ENCODE results near the gene PKIB. TPM values are rescaled to one million over a fixed set of nuclear protein-coding genes. Genes with fewer than 3 reads are reported as not detected.

Gene PKIB
- total RNA-seq, 1 donor from 2014 or later: not detected

GRCh38 chr6:122676688-122677087 lies 66.5 kb downstream of the PKIB start:
- intact Hi-C loops (cut with DNase I): no loop called here
- TF ChIP-seq CTCF (IDR thresholded peaks at IDR 0.05): no peak
- Histone ChIP-seq H3K4me3 (no peak overlapping the region), H3K9me3 (no peaks in the 10 kb centered on the region), H3K4me1 (no peaks in the 10 kb centered on the region), H3K27ac (no peak overlapping the region), H3K36me3 (no peaks in the 10 kb centered on the region), H3K27me3 (no peaks in the 10 kb centered on the region)
- DNase-seq (ENCODE audit: low spot score in 2 of 2): no peak

GRCh38 chr6:122677406-122677805 lies 67.2 kb downstream of the PKIB start:
- no peak overlapping the region for H3K27ac ChIP-seq

GRCh38 chr6:122678841-122679240 lies 68.6 kb downstream of the PKIB start:
- DNase-seq (ENCODE audit: low spot score in 2 of 2): no peak
- no peaks in the 10 kb centered on the region for H3K36me3 ChIP-seq
- no peaks in the 10 kb centered on the region for H3K27me3 ChIP-seq
- no peaks in the 10 kb centered on the region for H3K4me1 ChIP-seq
- no peak overlapping the region for H3K4me3 ChIP-seq
- no peaks in the 10 kb centered on the region for H3K9me3 ChIP-seq
- no peak for TF ChIP-seq CTCF (IDR thresholded peaks at IDR 0.05)
- intact Hi-C loops (cut with DNase I): no loop called here
- no peak overlapping the region for H3K27ac ChIP-seq

More at GRCh38 chr6:122677406-122677805, 67.2 kb downstream of the PKIB start:
- no peaks in the 10 kb centered on the region for H3K4me1 ChIP-seq
- no peaks in the 10 kb centered on the region for H3K36me3 ChIP-seq
- intact Hi-C loops (cut with DNase I): no loop called here
- H3K4me3 ChIP-seq: no peak overlapping the region
- H3K27me3 ChIP-seq: no peaks in the 10 kb centered on the region
- no peak for DNase-seq (ENCODE audit: low spot score in 2 of 2)
- H3K9me3 ChIP-seq: no peaks in the 10 kb centered on the region
- TF ChIP-seq CTCF (IDR thresholded peaks at IDR 0.05): no peak

- Histone ChIP-seq H3K27ac (no peak overlapping the region), H3K4me3 (no peak overlapping the region), H3K36me3 (no peaks in the 10 kb centered on the region), H3K4me1 (no peaks in the 10 kb centered on the region), H3K9me3 (no peaks in the 10 kb centered on the region), H3K27me3 (no peaks in the 10 kb centered on the region)
- TF ChIP-seq CTCF (IDR thresholded peaks at IDR 0.05): no peak
- no peak for DNase-seq (ENCODE audit: low spot score in 2 of 2)
- intact Hi-C loops (cut with DNase I): no loop called here
These were observed 71.5 kb downstream of the PKIB start for GRCh38 chr6:122681705-122682104.

GRCh38 chr6:122683989-122684651 lies 73.9 kb downstream of the PKIB start:
- H3K9me3 ChIP-seq: no peaks in the 10 kb centered on the region
- H3K27me3 ChIP-seq: no peaks in the 10 kb centered on the region
- no peak for TF ChIP-seq CTCF (IDR thresholded peaks at IDR 0.05)
- DNase-seq (ENCODE audit: low spot score in 2 of 2): no peak
- H3K4me1 ChIP-seq: no peaks in the 10 kb centered on the region
- no peak overlapping the region for H3K4me3 ChIP-seq
- no peaks in the 10 kb centered on the region for H3K36me3 ChIP-seq
- intact Hi-C loops (cut with DNase I): no loop called here
- no peak overlapping the region for H3K27ac ChIP-seq

- H3K36me3 ChIP-seq: no peaks in the 10 kb centered on the region
- no peak overlapping the region for H3K4me3 ChIP-seq
- H3K9me3 ChIP-seq: no peaks in the 10 kb centered on the region
- DNase-seq (ENCODE audit: low spot score in 2 of 2): no peak
- no peak for TF ChIP-seq CTCF (IDR thresholded peaks at IDR 0.05)
- no peaks in the 10 kb centered on the region for H3K4me1 ChIP-seq
- H3K27ac ChIP-seq: no peak overlapping the region
- no peaks in the 10 kb centered on the region for H3K27me3 ChIP-seq
- intact Hi-C loops (cut with DNase I): no loop called here
These were observed 82.0 kb downstream of the PKIB start for GRCh38 chr6:122692175-122692598.
